HG03103 (cell line): Measurements from ENCODE around the gene LARP4B.

Experiments used
- ATAC-seq: cut with Tn5 transposase; IDR thresholded peaks from one replicate; pipeline ENCODE4 v1.9.1; 2021; ENCODE audit warnings: low read depth; ENCODE audit not compliant: unreplicated experiment

The LARP4B gene

DNA sequence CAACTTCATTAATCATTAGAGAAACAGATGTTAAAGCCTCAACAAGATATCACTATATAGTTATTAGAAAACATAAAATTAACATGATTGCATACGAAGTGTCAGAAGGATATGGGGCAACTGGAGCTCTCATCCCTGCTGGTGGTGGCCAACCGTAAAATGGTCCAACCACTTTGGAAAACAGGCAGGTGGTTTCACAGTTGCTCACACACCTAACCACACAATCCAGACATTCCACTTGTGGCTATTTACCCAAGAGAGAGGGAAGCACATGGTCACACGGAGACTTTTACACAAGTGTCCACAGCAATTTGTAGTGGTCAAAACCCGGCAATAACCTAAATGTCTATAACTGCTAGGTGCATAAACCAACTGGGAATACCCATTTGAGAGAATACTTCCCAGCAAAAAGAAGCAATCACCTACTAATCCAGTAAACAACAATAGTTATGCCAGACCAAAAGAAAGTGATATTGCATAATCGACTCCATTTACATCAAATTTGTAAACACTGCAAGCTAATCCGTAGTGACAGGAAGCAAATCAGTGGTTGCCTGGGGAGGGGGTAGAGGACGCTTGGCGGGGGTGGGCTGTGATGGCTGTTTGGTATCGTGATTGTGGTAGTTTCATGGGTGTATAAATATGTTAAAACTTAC lies 91.8 kb downstream of the LARP4B start:
- ATAC-seq, result no peak

DNA sequence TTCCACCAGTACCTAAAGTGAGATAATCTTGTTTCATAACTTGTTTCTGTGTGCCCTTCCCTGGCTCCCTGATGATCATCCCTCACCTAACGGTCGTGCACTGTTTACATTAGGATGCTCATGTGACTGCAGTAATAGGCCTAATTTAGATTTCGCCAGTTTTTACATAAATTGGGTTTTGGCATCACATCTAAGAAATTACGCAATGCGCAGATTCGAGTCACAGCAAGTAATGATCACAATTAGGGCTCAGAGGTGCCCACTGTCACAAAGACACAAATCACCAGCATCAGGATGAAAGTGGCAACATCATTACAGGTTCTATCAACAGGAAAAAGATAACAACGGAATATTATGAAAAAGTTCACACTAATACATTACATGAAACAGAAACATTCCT lies 94.7 kb downstream of the LARP4B start:
- no peak for ATAC-seq

DNA sequence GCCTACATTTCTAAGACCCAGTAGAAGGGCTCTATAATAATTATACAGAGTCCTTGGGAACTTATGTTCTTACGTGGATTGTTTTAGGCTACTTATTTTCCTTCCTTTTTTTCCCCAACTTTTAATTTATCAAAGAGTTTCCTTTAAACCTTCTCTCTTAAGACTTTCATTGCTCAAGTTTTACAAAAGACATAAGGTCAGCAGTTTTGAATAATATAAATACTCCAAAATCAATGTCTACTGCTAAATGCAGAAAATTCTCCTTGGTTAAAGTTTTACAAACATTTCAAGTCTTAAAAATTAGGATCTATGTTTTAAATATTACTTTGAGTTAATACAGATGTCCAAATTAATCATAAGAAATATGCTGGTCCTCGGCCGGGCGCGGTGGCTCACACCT lies 97.0 kb downstream of the LARP4B start:
- ATAC-seq, result no peak

DNA sequence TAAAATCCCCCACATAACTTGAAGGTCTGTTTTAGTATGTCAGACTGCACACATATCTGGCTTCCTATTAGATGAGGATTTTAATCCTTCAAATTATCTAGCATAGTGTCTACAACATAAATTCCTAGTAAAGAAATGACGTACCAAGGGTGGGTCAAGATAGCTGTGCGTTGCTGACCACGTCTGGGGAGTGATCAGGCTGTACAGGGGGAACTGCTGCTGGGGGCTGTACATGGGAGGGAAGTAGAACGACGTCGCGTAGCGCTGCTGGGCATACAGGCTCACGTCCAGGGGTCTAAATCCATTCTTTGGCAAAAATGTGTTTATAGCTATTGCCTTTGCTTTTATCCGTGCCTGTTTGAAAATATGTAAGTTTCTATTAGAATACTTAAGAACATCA lies 102.3 kb downstream of the LARP4B start:
- no peak for ATAC-seq

DNA sequence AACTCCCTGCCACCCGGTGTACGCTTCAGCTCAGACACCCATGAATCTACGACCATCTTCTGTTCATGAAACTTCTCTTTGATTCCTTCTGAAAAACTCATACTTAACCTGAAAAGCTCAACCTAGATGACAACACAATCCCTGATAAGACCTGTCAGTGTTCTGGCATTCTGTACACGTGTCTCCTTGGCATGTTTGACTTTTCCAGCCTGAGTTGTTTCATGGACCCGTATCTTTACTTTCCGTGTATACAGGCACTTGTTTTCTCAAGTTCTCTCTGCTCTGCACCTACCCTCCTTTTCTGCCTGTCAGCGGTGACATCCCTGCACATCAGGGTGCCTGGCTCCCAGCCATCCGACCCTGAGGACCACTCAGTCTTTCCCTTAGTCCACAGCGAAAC lies 103.3 kb downstream of the LARP4B start:
- ATAC-seq, result no peak

DNA sequence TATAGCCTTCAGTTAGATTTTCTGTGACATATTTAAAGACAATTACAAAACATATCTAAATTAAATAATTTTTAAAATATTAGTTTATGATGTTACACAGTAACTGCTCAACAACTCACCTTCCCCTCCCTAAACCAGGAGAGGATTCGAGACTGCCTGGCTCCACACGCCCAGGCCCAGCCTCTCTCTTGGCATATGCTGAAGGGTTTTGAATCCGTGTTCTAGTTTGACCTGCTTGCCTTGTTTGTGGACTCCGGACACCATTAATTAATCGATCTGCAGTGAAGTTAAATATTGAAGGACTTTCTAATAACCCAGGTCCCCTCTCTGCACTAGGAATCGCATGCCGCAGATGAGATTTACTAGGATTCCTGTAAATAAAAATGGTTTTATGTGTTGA lies 106.6 kb downstream of the LARP4B start:
- no peak for ATAC-seq

DNA sequence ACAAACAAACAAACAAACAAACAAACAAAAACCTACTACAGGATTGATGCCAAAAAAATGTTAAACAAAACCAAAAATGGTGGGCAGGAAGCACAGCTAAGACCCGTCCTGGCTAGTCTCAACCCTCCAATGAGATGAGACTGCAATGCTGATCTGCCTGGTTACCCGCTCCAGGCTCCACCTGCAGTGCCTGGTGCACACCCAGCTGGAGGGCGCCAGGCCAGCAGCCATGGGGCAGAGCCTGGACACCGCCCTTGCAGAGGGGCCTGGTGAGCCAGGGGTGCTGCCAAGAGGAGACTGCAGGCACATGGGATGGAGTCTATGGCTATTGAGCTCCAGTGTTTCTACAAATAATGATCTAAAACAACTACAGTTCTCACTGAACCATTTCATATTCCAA lies 107.0 kb downstream of the LARP4B start:
- no peak for ATAC-seq

- no peak for ATAC-seq
Observed at GRCh38 chr10:822661-823367, 108.7 kb downstream of the LARP4B start.

DNA sequence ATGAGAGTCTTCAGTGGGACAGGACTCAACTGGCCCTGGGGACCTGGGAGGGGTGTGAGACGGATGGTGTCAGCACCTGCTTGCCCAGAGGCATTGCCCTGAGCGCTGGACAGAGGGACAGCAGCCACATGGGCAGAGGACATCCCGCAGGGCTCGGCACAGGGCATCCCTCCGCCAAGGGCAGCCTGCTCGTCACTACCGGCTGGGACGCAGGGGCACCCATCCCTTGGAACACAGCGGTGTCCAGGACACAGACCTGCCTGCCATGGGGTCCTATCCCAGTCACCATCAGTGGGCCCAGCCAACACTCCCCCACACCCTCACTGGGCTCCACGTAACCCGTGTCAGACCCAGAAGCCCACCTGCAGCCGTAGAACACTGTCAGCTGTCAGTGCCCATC lies 109.3 kb downstream of the LARP4B start:
- no peak for ATAC-seq

DNA sequence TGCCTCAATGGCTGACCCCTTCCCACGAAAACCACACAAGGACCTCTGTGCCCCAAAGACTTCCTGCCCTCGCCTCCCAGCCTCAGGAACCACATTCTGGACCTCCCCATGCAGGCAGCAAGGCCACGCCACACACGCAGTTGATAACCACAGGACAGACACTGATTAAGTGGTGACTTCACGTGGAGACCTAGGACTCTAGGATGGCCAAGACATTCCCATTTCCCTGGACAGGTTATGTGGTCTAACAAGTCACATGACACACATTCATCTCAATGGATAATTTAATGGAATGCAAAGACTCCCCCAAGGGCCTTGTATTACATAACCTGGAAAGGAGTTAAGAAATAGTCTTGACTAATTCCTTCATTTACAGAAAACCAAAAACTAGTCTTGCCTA lies 110.2 kb downstream of the LARP4B start:
- ATAC-seq, result no peak

GRCh38 chr10:819816-820215 lies 111.7 kb downstream of the LARP4B start:
- no peak for ATAC-seq

- no peak for ATAC-seq
Observed at GRCh38 chr10:819326-819725, 112.2 kb downstream of the LARP4B start.

- no peak for ATAC-seq
Observed at GRCh38 chr10:818526-819220, 112.8 kb downstream of the LARP4B start.

DNA sequence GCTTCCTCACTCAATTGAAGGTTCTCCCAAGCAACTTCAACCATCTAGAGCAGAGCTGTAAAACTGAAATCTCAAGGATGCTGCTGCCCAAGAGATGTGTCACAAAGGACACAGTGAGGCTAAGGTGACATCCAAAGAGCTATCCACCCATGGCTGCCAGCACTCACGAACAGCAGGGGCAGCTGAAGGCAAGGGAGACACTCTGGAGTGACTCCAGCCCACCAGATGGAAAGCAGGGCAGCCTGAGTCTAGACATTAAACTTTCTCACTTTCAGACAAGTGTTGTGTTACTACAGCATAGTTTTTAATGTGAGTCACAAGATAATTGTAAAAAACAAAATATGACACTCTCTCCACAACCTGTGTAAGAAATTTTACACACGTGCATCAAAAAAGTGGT lies 113.5 kb downstream of the LARP4B start:
- ATAC-seq, result no peak

DNA sequence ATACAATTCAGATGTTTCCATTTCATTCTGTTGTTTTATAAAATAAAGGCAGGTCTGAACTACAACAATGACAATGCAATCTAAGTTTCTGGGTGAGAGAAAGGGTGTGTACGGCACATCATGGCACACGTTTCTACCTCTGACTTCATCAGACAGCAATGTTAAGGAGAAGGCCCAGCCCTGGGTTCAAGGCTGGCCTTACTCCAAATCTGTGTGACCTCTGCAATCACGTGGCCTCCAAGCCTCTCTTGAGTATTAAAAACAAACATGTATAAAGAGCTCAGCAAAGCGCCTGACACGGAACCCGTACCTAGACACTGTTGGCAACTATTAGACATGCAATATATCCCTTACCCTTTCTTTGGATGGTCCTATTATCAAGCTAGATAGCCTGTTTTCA lies 114.1 kb downstream of the LARP4B start:
- no peak for ATAC-seq

GRCh38 chr10:816958-817357 lies 114.5 kb downstream of the LARP4B start:
- no peak for ATAC-seq

GRCh38 chr10:816091-816477 lies 115.4 kb downstream of the LARP4B start:
- no peak for ATAC-seq

GRCh38 chr10:815338-816090 lies 116.0 kb downstream of the LARP4B start:
- ATAC-seq, result no peak

- no peak for ATAC-seq
Observed at GRCh38 chr10:814536-815302, 116.8 kb downstream of the LARP4B start.

DNA sequence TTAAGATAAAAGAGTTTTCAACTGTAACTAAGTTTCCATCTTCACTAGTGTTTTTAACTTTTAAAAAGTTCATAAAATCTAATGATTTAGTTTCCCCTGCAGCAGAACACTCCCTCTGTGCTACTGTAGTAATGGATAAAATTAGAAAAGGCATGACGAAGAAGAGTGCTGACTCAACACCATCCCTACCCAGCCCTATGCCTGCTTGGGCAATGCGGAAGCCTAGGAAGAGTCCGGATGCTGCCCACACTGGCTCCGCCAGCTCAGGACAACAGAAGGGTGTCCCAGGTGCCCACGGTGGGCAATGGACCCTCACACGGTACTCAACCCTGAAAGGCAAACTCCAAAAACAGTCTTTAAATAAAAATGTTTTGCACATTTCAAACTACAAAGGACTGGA lies 118.2 kb downstream of the LARP4B start:
- ATAC-seq, result no peak

- ATAC-seq, result no peak
Observed at GRCh38 chr10:812787-813186, 118.7 kb downstream of the LARP4B start.
